Hepatocyte (in vitro differentiated cells): ENCODE data around the gene CD300E. TPM values are rescaled to one million over a fixed set of nuclear protein-coding genes. Genes with fewer than 3 reads are reported as not detected.

Experiments
- DNase-seq: peaks from one replicate; pipeline ENCODE4 v3.0.0-alpha.2; 2016; ENCODE audit warnings: low spot score
- H2AFZ ChIP-seq: fragments of 200-600 bp; sonication (generic); 2 replicates; pipeline ENCODE4 v1.6.0; 2016; ENCODE audit warnings: antibody characterized with exemption, mild to moderate bottlenecking
- H3K27ac ChIP-seq: fragments of 200-600 bp; sonication (generic); 2 replicates; pipeline ENCODE4 v1.5.1; 2016; ENCODE audit warnings: mild to moderate bottlenecking
- H3K27me3 ChIP-seq: fragments of 200-600 bp; sonication (generic); 2 replicates; pipeline ENCODE4 v1.6.1; 2016
- H3K36me3 ChIP-seq: fragments of 200-600 bp; sonication (generic); replicated peaks from 2 replicates; pipeline ENCODE4 v1.5.1; 2016; ENCODE audit warnings: low read depth; ENCODE audit not compliant: insufficient read depth
- H3K4me1 ChIP-seq: fragments of 200-600 bp; sonication (generic); 2 replicates; pipeline ENCODE4 v1.5.1; 2016; ENCODE audit warnings: mild to moderate bottlenecking, moderate library complexity; ENCODE audit not compliant: insufficient read depth
- H3K4me2 ChIP-seq: fragments of 200-600 bp; sonication (generic); 2 replicates; pipeline ENCODE4 v1.6.0; 2016
- H3K4me3 ChIP-seq: fragments of 200-600 bp; sonication (generic); 2 replicates; pipeline ENCODE4 v1.5.1; 2016; ENCODE audit warnings: mild to moderate bottlenecking
- H3K79me2 ChIP-seq: fragments of 200-600 bp; sonication (generic); 2 replicates; pipeline ENCODE4 v1.6.0; 2017; ENCODE audit warnings: mild to moderate bottlenecking
- H3K9me2 ChIP-seq: fragments of 200-600 bp; sonication (generic); replicated peaks from 2 replicates; pipeline ENCODE4 v1.6.0; 2017; ENCODE audit warnings: mild to moderate bottlenecking; ENCODE audit not compliant: insufficient read depth
- H3K9me3 ChIP-seq: fragments of 200-600 bp; sonication (generic); 2 replicates; pipeline ENCODE4 v1.5.1; 2016; ENCODE audit warnings: low read depth, mild to moderate bottlenecking
- H4K20me1 ChIP-seq: fragments of 200-600 bp; sonication (generic); 2 replicates; pipeline ENCODE4 v1.6.0; 2016; ENCODE audit warnings: mild to moderate bottlenecking; ENCODE audit not compliant: insufficient read depth, poor library complexity, severe bottlenecking
- EZH2 ChIP-seq: fragments of 200-600 bp; sonication (generic); IDR thresholded peaks from 2 replicates; pipeline ENCODE4 v1.6.1; 2016; ENCODE audit warnings: antibody characterized with exemption, mild to moderate bottlenecking, borderline replicate concordance
- EZH2phosphoT487 ChIP-seq: fragments of 200-600 bp; sonication (generic); IDR thresholded peaks from one replicate; pipeline ENCODE4 v1.6.1; 2018; ENCODE audit warnings: antibody characterized with exemption, mild to moderate bottlenecking, low read depth, moderate library complexity; ENCODE audit not compliant: unreplicated experiment, severe bottlenecking
- WGBS: methylation state at CpG from one replicate; pipeline ENCODE4 v1.1.6; 2016; ENCODE audit warnings: low lambda C conversion rate; ENCODE audit errors: missing lambda C conversion rate; 5-methylcytosine and 5-hydroxymethylcytosine counted together
- polyA plus RNA-seq: library from polyadenylated mRNA; unstranded; fragments of >200 nt; fragmentation: Nextera tagmentation; extraction: Ambion mirVana; gene quantifications from 2 replicates; pipeline ENCODE4 v1.2.1, GENCODE V29; 2016
- total RNA-seq: library from RNA; depleted of rRNA; stranded (reverse); fragments of >200 nt; gene quantifications from 2 replicates; pipeline ENCODE4 v1.2.3, GENCODE V29; 2014
- TF ChIP-seq, protein P1 (sequence below): fragments of 200-600 bp; sonication (generic); IDR thresholded peaks from 2 replicates; pipeline ENCODE4 v1.5.1; 2016; ENCODE audit warnings: antibody characterized with exemption, mild to moderate bottlenecking; ENCODE audit not compliant: poor library complexity

Gene CD300E
- total and polyA plus RNA-seq, 2 experiments from 2014 or later, result 0.03 to 0.37 TPM

DNA sequence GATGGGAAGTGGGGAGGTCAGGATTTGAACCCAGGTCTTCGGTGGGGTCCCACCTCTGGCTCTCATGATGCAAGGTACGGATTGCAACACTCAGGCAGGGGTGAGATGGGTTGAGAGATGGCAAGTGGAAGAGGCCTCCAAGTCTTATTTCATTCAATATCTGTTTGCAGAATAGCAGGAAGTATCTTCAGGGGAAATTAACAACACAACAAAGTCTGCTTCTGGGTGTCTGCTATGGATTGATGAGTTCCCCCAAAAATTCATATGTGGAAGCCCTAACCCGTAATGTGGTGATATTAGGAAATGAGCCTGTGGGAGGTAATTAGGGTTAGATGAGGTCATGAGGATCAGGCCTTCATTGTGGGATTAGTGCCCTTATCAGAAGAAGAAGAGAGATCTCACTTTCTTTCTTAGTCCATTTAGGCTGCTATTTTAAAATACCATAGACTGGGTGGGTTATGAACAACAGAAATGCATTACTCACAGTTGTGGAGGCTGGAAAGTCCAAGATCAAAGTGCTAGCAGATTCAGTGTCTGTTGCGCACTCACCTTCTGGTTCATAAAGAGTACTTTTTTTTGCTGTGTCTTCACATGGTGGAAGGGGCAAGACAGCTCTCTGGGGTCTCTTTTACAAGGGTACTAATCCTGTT lies 51.8 kb downstream of the CD300E start:
- WGBS, result 86% methylated on average over 4 of the region's 4 CpGs
- H3K4me2 ChIP-seq, result no peak overlapping the region

GRCh38 chr17:74569020-74570003 lies 54.2 kb downstream of the CD300E start:
- Histone ChIP-seq H2AFZ (no peak overlapping the region), H3K27ac (peak overlapping the region; percentile 65), H3K9me2 (no peaks in the 10 kb centered on the region), H4K20me1 (no peaks in the 10 kb centered on the region), H3K4me1 (no peaks in the 10 kb centered on the region), H3K79me2 (no peaks in the 10 kb centered on the region), H3K4me3 (no peak overlapping the region), H3K36me3 (no peaks in the 10 kb centered on the region), H3K4me2 (no peak overlapping the region), H3K27me3 (no peaks in the 10 kb centered on the region), H3K9me3 (no peaks in the 10 kb centered on the region)
- TF ChIP-seq EZH2phosphoT487 (no peak), EZH2 (no peak)
- TF ChIP-seq, protein P1, sequence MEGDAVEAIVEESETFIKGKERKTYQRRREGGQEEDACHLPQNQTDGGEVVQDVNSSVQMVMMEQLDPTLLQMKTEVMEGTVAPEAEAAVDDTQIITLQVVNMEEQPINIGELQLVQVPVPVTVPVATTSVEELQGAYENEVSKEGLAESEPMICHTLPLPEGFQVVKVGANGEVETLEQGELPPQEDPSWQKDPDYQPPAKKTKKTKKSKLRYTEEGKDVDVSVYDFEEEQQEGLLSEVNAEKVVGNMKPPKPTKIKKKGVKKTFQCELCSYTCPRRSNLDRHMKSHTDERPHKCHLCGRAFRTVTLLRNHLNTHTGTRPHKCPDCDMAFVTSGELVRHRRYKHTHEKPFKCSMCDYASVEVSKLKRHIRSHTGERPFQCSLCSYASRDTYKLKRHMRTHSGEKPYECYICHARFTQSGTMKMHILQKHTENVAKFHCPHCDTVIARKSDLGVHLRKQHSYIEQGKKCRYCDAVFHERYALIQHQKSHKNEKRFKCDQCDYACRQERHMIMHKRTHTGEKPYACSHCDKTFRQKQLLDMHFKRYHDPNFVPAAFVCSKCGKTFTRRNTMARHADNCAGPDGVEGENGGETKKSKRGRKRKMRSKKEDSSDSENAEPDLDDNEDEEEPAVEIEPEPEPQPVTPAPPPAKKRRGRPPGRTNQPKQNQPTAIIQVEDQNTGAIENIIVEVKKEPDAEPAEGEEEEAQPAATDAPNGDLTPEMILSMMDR, result no peak
- DNase-seq, result peak; percentile 83
- 72% methylated on average over 32 of the region's 32 CpGs for WGBS

More for the DNA sequence above, 51.8 kb downstream of the CD300E start:
- no peak for DNase-seq
- TF ChIP-seq EZH2phosphoT487 (no peak), EZH2 (no peak)
- TF ChIP-seq, protein P1, result no peak
- Histone ChIP-seq H3K27me3 (peaks cover 3% of the 10 kb centered on the region), H3K79me2 (no peaks in the 10 kb centered on the region), H3K4me1 (no peaks in the 10 kb centered on the region), H3K4me3 (no peak overlapping the region), H3K9me2 (no peaks in the 10 kb centered on the region), H2AFZ (no peak overlapping the region), H3K27ac (no peak overlapping the region), H3K9me3 (no peaks in the 10 kb centered on the region), H3K36me3 (no peaks in the 10 kb centered on the region), H4K20me1 (no peaks in the 10 kb centered on the region)

DNA sequence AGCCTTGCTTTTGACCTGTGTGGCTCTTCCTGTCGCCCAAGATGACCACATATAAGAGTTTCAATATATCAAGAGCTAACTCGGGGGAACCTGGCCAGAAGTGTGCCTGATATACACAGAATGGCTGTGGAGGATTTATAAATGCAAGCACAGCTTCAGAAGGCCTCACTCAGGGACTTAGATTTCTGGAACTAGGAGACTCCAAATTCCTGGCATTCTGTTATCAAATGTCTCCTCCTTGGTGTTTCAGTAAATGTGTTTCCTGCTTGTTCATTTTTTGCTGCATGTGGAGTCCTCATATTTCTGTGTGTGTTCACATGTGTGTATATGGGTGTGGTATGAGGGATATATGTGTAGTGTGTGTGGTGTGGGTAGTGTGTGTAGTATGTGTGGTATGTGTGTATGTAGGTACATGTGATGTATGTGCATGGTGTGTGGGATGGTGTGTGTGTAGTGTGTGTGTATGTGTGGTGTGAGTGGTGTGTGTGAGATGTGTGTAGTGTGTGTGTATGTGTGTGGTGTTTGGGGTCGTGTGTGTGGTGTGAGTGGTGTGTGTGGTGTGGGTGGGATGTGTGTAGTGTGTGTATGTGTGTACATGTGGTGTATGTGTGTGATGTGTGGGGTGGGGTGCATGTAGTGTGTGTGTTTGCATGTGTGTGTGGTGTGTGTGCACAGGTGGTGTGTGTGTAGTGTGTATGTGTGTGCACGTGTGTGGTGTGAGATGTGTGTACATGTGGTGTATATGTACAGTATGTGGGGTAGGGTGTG lies 55.2 kb downstream of the CD300E start:
- 77% methylated on average over 4 of the region's 4 CpGs for WGBS
- TF ChIP-seq EZH2, result no peak
- no peak for TF ChIP-seq EZH2phosphoT487
- TF ChIP-seq, protein P1, result no peak

More for the DNA sequence above, 55.2 kb downstream of the CD300E start:
- H3K4me2 ChIP-seq, result no peak overlapping the region
- no peaks in the 10 kb centered on the region for H3K27me3 ChIP-seq
- H4K20me1 ChIP-seq, result no peaks in the 10 kb centered on the region
- no peaks in the 10 kb centered on the region for H3K36me3 ChIP-seq
- no peaks in the 10 kb centered on the region for H3K79me2 ChIP-seq
- no peaks in the 10 kb centered on the region for H3K9me2 ChIP-seq
- DNase-seq, result no peak
- no peak overlapping the region for H2AFZ ChIP-seq
- no peaks in the 10 kb centered on the region for H3K9me3 ChIP-seq
- H3K4me1 ChIP-seq, result no peaks in the 10 kb centered on the region
- H3K4me3 ChIP-seq, result no peak overlapping the region
- no peak overlapping the region for H3K27ac ChIP-seq
